ENCODE results near the gene SNX12.
"Not testable (repeated sequence)": the region's sequence is repeated elsewhere in the genome, so short reads cannot be mapped to it uniquely, and the experiment has no call there.

SNX12 gene

DNA sequence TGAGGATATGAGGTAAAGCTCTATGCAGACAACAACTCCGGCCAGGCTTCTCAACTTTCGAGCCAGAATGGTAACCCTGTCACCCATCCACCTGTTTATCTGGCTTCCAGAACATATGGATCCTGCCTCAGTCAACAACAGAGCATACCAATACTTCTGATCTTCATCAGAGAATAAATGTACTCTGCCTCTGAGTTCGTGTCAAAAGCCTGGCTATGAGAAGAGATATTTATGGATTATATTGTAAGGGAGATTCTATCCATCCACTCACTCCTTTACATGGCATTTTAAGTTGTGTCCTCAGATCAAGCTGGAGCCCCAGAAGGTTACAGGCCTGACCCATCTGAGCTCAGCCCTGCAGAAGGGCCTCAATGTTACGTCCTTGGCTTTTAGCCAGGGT is 17.8 kb upstream of the SNX12 start:
- no peak for DNase-seq

DNA sequence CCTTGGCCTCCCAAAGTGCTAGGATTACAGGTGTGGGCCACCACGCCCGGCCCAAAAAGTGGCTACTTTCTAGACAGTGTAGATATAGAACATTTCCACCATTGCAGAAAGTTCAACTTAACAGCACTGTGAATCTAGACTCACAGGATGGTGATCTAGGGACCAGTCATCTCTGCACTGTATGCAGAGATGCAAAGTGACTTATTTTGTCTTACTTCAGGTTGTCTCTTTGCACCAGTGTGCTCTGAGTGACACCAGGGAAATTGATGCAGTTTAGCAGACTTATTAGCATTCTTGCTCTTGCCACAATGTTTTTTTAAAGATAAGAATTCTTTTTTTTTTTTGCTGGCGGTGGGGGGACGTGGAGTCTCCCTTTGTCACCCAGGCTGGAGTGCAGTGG is 14.7 kb upstream of the SNX12 start:
- no peak for DNase-seq

DNA sequence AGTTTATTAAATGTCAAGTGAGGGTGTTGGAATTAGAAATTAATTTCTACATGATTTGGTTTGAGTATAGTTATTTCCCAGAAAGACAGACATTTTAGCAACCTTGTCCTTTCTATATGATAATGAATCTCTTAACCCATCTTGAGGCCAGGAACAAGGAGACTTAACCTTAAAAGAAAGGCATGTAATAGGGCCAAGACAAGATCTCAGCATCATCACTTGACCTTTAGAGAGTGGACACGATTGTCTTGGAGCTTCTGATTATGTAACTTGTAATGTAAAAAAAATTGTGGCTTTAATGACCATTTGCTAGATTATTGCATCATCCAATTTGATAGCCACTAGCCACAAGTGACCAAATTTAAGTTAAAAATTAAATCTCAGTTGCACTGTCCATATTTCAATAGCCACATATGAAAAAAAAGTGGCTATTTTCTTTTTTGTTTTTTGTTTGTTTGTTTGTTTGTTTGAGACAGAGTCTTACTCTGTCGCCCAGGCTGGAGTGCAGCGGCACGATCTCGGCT is 14.1 kb upstream of the SNX12 start:
- DNase-seq, result no peak

DNA sequence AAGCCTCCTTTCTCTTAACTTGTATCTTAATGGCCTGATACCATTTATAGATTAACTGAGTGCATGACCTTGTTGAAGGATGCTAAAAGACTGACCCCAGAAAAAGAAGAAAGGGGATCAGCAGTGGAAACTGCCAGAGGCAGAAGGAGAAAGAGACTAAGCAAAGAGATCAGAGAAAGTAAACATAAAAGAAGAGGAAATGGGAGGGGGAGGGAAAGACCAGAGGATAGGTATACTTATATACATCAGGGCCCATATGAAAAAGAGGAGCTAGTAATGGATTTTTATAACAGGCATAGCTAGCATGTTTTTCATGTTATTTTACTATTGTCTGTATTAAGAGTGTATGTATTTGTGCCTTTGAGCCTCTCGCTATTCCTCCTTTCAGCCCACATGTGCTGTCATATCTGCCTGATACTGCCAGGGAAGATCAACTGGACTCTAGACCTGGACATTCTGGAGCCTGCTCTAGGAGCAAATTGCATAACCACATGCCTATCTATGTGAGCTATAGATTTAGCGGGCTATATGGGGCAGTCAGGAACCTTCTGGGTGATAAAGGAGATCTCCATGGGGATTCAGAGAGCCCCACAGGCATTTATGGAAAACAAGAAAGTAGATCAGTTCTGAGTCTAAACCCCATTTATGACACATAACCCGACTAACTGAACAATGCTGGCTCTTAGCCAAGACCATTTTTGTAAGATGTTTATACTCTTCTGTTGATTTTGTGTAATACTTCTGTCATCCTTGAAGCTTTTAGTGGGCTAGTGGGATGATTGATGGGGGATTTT is 13.4 kb upstream of the SNX12 start:
- no peak for DNase-seq

DNA sequence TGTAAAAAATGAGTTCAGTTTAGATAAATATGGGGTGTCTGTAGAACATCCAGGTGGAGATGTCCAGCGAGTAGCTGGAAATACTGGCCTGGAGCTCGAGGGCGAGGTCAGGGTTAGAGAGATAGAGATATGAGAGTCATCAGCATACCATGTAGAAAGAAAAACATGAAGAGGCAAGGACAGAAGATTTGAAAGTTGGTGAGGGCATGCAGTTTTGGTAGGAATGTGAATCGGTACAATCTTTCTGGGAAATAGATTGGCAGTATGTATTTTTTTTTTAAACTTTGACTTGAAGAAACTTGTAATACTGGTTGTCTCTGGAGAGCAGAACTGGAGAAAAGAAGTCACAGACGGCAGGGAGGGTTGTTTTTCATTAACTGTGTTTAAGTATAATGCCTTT is 2.4 kb upstream of the SNX12 start:
- DNase-seq, result no peak

DNA sequence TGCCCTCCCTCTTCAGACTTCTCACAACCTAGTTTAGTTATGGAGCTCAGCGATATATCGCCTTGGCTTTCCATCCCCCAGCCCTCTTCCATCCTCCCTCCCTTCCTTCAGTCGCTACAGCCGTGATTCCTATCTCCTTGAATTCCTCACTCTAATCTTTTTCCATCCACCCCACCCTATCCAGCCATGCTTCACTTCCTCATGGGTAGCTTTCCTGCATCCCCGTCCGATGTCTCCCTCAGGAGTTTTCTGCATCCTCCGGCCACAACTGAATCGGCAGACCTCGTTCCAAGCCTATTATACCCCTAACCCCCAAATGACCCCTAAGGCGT is 456 bp downstream of the SNX12 start:
- no peak for DNase-seq

DNA sequence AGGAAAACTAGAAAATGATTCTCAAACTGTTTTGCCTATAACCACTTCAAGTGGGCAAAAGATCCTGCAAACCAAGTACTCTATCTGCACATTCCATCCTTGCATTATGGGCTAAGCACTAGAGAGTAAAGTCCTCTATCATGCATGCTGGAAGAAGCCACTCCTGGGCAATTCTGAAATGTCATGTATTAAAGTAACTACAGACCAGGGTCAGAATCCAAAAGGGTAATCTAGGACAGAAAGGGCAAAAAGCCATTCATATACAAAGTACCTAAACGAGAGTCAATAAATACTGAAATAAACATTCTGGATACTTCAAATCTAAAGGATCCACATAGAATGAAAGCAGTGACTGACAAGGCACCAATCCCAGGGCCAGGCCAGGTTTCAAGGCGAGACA is 1.0 kb downstream of the SNX12 start:
- no peak for DNase-seq

DNA sequence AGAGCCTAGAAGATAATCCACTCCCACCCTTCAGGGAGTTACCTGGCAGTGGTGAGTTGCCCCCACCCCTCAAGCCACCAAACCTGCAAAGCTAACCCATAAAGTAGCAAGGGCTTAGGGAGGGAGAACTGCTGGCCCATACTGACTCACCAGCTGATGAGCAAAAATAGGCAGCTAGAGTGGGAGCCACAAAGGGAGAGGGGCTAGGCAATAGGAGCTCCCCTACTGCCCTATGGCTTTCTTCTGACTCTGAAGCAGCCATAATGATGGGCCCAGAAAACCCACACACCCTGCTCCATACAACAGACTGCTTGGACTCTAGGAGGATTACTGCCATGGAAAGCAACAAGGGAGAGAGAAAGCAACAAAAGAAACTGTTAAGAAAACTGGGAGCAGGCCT is 8.0 kb downstream of the SNX12 start:
- no peak for DNase-seq

DNA sequence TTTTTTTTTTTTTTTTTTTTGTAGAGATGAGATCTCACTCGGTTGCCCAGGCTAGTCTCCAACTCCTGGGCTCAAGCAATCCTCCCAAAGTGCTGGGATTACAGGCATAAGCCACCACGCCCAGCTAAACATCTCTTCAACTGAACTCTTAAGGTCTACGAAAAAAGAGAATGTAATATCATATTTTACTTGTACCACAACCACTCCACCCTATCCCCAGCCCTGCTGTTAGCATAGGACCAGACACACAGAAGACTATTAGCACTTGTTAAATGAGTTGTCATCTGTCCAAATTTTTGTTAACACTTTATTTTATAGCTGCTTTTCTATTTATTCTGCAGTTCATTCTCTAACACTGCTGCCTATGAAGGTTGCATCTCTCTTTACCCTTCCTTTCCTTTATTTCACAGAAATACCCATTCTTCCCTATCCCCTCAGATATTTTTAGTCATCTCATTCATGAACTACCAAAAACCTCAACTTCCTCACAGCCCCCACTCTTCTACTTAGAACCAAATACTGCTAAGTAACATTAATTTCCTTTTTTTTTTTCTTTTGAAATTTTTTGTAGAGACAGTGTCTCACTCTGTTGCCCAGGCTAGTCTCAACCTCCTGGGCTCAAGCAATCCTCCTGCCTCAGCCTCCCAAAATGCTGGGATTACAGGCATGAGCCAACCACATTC is 10.1 kb downstream of the SNX12 start:
- no peak for DNase-seq

DNA sequence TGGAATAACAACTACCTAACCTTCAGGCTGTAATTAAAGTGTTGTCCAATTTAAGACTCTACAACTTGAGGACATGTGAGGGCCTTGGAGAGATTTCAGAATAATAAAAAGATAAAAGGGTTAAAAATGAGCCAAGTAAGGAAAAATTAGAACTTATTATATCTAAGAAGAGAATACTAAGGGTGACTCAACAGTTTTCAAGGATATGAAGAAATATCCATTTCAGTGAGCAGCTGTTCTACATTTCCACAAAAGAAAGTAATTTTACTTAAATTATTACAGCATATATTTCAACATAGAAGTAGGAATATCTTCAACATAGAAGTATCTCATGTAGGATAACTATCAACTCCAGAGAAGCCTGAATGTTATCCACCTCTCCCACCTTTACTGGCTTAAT is 11.3 kb downstream of the SNX12 start:
- DNase-seq, result no peak

DNA sequence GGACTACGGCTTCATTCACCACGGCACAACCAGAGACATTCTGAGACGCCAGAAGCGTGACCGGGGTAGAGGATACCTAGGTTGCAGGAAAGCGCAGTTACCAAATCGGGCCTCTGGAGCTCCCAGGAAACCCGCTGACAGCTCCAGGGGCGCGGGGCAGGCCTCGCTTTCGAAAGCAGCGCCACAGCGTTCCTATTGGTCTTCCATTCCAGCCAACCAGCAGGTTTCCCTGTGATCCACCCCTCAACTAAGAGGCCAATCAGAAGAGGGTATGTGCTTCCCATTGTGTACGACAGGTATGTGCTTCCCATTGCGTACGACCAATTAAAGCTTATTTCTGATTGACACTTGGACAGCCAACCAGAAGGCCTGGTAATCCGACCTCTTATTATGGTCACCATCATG is 14.9 kb downstream of the SNX12 start:
- DNase-seq, result no peak

DNA sequence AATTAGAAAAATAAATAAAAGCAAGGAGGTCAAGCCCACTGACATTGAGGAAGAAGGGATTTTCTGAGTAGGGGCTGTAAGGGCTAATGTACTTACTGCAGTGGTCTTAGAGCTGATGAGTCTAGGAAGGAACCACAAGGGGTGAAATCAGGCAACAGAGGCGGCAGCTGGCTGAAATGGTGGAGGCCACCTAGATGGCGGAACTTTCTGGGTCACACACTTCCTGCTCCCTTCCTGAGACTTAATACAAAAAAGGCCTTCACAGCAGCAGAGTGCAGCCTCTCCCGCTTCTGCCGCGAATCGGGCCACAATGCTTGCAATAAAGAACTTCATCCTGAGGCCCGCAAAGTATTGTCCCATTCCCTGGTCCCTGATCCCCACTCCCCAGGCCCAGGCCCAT is 15.4 kb downstream of the SNX12 start:
- DNase-seq, result no peak

DNA sequence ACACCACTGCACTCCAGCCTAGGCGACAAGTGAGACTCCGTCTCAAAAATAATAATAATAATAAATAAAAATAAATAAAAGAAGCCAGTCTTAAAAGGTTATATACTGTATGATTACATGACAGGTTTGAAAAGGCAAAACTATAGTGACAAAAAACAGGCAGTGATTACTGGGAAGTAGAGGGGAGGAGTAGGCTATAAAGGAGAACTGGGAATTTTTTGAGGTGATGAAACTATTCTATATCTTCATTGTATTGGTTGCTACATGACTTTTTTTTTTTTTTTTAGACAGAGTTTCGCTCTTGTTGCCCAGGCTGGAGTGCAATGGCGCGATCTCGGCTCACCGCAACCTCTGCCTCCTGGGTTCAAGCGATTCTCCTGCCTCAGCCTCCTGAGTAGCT is 20.2 kb downstream of the SNX12 start:
- DNase-seq, result not testable (repeated sequence)

DNA sequence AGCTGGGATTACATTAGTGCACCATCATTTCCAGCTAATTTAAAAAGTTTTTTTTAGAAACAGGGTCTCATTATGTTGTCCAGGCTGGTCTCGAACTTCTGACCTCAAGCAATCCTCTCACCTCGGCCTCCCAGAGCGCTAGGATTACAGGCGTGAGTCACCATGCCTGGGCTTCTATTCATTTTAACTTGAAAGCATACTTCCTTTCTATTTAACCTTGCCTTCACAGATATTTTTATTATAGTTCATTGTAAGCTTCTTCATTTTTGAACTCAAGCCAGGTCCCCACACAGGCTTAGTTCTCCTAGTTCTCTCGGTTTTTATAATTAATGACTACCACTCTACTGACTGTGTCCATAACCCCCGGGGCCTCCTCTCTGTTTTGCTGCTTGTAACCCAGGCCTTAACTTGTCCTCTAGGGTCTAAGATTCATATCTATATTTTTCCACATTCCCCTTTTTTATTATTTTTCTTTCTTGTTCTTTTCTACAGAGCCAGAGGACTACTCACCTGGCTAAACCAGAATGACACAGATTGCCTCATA is 50.7 kb downstream of the SNX12 start:
- DNase-seq, result no peak
